K562 (cell line): ENCODE results near the gene SOX14.

Experiments used
- CREB1 ChIP-seq, 2 experiments: sonication (generic) in 1 of 2; formaldehyde crosslinking in 1 of 2; IDR thresholded peaks; 2 replicates each; pipeline versions ENCODE4 v1.6.1 to v1.8.0; 2012 to 2022; ENCODE audit warnings: inconsistent platforms in 1 of 2, mild to moderate bottlenecking in 1 of 2, missing genetic modification reagents in 1 of 2, moderate library complexity in 1 of 2
- EZH2 ChIP-seq: IDR thresholded peaks from 2 replicates; pipeline ENCODE4 v1.6.1; 2012; ENCODE audit warnings: low read depth, mild to moderate bottlenecking, inconsistent platforms, low read length, borderline replicate concordance
- NRF1 ChIP-seq, 2 experiments: fragments of 450-650 bp; IDR thresholded peaks in 1 of 2; conservative IDR thresholded peaks in 1 of 2; 2 replicates each; pipeline ENCODE4 v1.6.1; 2014; ENCODE audit warnings: mild to moderate bottlenecking in 2 of 2
- PATZ1 ChIP-seq: fragments of 250-450 bp; sonication (Bioruptor Pico); IDR thresholded peaks from 2 replicates; pipeline ENCODE4 v1.5.0; 2020; ENCODE audit warnings: mild to moderate bottlenecking, borderline replicate concordance

DNA sequence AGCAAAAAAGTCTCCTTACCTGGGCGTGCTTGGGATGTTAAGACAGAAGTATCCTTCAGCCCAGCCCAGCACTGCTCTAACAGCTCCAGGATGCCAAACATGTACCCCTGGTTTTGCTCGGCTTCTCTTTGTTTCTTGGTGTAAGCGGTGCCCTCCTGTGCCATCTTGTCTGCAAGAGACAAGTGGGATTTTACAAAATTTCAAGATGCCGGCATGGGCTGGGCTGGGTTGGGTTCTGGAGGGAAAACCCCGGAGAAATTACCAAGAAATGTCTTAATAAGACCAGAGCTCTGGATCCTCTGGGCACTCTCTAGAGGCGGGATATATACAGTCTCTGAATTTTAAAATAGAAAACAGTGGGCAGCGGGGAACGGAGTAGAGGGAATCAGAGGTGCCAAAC lies 4.6 kb upstream of the SOX14 start:
- TF ChIP-seq EZH2 (no peak), CREB1 (IDR thresholded peaks at IDR 0.05) (no peak), CREB1 (CRISPR knock-in tag; IDR thresholded peaks at IDR 0.05) (no peak), NRF1 (conservative IDR thresholded peaks at IDR 0.05 in 1 of 2, IDR thresholded peaks at IDR 0.05 in 1 of 2) (no peak), PATZ1 (CRISPR knock-in tag) (no peak)
